NCI-H128 (cell line): ENCODE data around the gene ANGPTL4.
"Not testable (repeated sequence)": the region's sequence is repeated elsewhere in the genome, so short reads cannot be mapped to it uniquely, and the experiment has no call there.

Experiments used
- DNase-seq: peaks from one replicate; lab custom pipeline; 2025; ENCODE audit not compliant: unreplicated experiment; lab: John Stamatoyannopoulos, UW

Gene ANGPTL4

DNA sequence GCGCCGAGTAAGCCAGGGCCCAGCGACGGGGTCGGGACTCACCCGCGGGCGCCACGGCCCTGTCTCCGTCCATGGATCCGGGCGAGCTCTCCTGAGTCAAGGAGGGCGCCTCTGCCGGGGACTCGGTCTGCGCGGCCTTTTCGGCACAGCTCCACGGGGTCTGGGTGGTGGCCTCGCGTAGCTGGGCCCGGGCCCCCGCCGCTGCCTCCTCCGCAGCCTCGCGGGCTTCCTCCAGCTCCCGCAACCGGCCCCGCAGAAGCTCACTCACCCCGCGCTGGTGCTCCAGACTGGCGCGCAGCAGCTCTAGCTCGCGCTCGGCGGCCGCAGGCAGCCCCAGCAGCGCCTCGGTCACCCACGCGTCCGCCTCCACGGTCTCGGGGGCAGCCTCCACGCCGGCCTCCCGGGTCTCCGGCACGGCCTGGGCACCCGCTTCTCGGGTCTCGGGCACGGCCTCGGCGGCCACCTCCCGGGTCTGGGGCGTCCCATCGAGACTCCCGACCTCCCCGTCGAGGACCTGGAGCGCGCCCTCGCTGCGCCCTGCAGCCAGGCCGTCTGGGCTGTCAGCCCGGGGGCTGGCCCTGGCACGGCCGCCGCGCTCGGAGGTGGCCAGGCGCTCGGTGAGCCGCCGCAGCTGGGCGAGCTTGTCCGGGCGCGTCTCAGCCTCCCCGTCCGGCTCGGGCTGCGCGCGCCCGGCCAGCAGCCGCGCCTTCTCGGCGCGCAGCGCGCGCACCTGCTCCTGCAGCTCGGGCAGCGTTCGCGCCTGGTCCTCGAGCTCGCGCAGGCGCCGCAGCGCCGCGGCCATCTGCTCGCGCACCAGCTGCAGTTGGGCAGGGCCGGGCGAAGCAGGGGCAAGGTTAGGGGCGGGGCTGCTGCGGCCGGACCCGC, 29.3 kb upstream of the ANGPTL4 start:
- no peak for DNase-seq

DNA sequence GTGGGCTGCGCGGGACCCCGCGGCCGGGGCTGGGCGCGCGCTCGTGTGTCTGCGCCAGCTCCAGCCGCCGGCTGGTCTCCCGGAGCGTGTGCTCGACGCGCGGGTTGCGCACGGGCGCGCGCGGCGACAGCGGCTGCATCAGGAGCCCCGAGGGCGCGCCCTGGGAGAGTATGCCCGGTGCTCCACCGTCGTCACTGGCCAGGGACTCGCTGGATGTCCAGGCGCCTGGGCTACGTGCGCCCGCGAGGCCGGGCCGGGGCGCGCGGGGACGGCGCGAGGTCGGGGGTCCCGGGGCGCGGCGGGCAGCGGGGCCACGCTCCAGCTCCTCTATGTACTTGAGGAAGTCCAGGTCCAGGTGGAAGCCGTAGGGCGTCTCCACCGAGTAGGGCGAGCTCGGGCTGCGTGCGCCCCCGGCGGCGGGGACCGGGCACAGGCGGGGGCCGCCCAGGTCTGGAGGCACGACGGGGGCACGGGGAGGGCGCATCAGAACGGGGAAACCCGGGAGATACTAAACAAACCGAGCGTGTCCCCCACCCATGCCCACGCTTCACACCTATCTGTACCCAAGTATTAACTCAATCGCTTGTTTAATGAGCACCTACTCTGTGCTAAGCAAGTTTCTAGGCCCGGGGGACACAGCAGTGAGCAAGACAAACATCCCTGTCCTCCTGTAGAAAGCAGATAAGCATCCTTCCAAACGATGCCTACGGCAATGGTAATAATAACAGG, 28.4 kb upstream of the ANGPTL4 start:
- DNase-seq: no peak

DNA sequence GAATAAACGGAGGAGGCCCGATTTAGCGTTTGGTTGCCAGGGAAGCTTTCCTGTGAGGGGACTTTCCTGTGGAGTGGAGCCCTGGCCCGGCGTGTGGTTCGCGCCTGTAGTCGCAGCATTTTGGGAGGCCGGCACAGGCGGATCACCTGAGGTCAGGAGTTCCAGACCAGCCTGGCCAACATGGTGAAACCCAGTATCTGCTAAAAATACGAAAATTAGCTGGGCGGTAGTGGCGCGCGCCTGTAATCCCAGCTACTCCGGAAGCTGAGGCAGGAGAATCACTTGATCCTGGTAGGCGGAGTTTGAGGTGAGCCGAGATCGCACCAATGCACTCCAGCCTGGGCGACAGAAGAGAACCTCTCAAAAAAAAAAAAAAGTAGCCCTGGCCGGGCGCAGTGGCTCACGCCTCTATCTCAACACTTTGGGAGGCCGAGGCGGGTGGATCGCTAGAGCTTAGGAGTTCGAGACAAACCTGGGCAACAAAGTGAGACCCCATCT, 27.8 kb upstream of the ANGPTL4 start:
- no peak for DNase-seq

DNA sequence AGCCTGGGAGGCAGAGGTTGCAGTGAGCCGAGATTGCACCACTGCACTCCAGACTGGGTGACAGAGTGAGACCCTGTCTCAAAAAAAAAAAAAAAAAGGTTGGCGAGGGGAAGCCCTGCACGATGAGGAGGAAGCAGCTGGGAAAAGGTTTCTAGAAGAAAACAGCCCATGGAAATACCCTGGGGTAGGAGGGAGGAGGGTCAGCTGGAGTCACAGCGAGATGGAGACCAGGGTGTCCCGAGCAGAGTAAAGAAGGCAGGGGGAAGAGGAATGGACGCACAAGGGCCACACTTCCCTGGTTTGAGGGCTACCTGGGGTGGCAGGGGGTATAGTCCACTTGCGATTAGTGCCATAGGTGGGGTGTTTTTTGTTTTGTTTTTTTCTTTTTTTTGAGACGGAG, 27.3 kb upstream of the ANGPTL4 start:
- DNase-seq: no peak

DNA sequence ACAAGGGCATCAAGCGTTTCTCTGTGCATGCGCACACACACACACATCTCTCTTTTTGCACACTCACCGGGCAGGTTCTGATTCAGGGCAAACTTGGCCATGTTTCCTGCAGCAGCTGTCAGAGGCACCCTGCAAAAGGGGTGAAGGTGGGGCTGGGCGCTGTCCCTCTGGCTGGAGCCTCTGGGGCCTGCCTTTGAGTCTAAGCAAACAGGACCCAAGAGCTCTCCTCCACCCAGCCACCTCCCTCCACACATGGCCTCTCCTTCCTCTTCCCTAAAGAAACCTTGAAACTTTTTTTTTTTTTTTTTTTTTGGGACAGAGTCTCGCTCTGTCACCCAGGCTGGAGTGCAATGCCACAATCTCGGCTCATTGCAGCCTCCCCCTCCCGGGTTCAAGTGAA, 26.2 kb upstream of the ANGPTL4 start:
- DNase-seq: no peak

GRCh38 chr19:8338835-8339234, 25.1 kb upstream of the ANGPTL4 start:
- DNase-seq: no peak

DNA sequence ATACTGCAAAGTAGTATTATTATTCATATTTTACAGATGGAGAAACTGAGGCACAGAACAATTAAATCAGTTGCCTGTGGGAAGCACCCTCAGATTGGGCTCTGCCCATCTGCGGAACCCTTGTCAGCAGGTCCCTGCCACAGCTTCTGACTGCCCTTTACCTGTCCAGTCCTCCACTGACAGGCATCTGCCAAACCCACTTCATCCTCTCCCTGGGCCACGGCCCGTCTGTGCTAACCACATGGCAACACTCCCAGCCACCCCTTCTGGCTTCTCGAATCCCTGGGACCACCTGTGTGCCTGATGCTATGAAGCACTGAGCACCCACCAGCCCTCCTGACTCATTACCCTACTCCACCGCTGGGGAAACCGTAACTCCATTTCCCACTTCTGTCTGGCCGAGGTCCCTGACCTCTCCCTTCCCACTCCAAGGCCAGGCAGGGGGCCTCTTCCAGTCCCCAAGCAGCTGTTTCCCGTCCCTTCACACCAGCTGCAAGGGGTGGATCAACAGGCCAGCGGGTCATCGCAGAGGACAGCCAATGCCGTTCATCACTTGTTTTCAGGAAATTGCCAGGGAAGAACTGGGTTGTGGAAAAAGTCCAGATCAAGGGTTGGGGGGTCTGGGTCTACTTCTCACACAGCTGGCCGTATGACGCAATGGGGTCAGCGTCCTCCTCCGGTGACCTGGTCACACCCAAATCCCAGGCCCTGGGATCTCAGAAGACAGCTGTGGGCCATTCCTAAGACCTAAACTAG, 23.4 kb upstream of the ANGPTL4 start:
- DNase-seq: no peak

DNA sequence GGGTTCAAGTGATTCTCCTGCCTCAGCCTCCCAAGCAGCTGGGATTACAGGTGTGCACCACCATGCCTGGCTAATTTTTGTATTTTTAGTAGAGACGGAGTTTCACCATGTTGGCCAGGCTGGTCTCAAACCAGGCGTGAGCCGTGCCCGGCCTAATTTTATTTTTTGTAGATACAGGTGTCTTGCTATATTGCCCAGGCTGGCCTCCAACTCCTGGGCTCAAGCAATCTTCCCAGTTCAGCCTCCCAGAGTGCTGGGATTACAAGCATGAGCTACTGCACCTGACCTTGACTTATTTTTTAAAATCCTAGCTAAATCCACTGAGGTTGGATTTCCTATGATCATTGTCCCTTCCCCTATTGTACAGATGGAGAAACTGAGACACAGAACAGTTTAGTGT, 22.5 kb upstream of the ANGPTL4 start:
- not testable (repeated sequence) for DNase-seq

DNA sequence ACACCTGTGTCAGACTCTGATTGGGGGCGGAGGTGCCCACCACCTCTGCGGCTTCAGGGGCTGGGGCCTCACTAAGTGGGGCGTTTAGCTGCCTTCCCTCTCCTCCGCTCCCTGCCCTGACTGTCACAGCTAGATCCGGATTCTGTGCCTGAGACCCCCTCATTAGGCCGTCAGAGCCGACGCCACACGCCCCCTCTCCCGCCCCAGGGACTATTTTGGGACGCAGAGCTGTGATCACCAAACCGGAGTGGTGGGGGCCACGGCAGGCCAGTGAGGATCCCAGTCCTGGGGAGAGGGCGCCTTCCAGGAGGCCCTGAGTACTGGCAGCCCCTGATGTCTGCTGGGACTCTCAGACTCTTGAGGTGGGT, 21.7 kb upstream of the ANGPTL4 start:
- no peak for DNase-seq

DNA sequence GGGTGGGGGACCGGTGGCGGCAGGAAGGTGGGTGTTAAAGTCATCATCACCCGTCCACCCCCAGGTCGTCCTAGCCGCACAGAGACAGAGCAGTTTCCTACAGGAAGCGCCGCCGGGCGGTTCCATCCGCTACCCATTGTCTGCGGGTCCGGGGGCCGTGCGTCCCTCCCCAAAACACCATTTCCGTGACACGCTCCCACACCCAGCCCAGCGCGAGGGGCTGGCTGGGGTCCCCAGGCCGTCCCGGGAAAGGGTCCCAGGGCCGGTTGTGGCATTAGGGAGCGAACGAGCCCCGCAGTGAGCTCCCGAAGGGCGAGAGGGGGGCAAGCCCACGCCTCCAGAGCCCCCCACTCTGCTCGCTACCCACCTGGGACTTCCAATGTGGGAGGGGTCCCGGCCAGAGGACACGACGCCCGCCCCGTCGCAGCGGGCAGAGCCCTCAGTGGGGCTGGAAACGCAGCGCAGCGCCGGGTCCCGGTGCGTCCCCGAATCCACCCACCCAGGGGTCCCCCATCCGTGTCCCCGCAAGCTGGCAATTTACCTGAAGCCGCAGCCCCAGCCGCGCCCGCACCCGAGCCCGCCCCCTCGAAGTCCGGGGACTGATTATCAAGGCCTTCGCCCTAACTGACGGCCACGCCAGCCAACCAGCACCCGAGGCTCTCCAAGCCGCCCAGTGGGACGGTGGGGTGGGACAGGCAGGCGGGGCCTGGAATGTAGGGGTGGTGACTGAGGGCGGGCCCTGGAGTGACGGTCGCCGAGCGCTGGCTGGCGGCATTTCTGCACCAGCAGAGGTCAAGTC, 21.1 kb upstream of the ANGPTL4 start, which contains the start of gene KANK3:
TSS of gene KANK3 (minus strand) at position 579 of the 799 bp plus-strand sequence. CDS start 5,434 bp downstream, outside the sequence.
- DNase-seq: no peak

GRCh38 chr19:8343483-8343844, 20.5 kb upstream of the ANGPTL4 start:
- no peak for DNase-seq

GRCh38 chr19:8349629-8350372, 14.2 kb upstream of the ANGPTL4 start:
- DNase-seq: not testable (repeated sequence)

DNA sequence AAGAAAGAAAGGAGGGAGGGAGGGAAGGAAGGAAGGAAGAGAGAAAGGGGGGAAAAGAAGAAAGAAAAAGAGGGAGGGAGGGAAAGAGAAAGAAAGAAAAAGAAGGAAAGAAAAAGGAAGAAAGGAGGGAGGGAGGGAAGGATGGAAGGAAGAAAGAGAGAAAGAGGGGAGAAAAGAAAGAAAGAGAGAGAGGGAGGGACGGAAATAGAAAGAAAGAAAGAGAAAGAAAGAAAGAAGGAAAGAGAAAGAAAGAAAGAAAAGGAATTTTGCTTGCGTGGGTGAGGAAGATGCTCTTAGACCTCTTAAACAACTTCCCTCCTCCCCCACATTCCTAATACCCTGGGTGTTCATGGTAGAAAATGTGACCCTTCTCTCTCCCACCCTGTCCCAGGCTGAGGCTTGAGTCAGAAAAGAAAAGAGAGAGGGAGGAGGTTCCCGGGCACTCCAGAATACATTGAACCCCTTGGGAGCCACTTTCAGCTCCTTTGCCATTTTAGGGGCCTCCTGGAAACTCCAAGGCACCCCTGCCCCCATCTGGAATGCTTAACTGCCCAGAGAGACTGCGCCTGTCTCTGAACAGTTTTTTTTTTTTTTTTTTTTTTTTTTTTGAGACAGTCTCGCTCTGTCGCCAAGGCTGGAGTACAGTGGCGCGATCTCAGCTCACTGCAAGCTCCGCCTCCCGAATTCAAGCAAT, 11.7 kb upstream of the ANGPTL4 start:
- DNase-seq: no peak

DNA sequence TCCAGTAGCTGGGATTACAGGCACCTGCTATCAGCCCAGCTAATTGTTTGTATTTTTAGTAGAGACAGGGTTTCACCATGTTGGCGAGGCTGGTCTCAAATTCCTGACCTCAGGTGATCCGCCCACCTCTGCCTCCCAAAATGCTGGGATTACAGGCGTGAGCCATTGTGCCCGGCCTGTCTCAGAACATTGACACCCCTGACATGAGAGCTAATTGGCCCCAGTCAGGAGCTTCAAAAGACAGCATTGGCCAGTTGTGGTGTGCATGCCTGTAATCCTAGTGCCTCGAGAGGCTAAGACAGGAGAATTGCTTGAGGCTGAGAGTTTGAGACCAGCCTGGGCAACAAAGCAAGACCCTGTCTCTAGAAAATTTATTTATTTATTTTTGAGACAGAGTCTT, 11.1 kb upstream of the ANGPTL4 start:
- DNase-seq: not testable (repeated sequence)

- no peak for DNase-seq
These were observed 8.1 kb upstream of the ANGPTL4 start for GRCh38 chr19:8355631-8356402.

GRCh38 chr19:8357007-8357521, 6.9 kb upstream of the ANGPTL4 start:
- no peak for DNase-seq

DNA sequence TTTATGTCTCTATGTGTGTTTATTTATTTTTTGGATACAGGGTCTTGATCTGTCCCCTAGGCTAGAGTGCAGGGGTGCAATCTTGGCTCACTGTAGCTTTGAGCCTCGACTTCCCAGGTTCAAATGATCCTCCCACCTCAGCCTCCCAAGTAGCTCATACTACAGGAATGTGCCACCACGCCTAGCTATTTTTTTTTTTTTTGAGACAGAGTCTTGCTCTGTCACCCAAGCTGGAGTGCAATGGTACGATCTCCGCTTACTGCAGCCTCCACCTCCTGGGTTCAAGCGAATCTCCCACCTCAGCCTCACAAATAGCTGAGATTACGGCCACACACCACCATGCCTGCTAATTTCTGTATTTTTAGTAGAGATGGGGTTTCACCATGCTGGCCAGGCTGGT, 5.0 kb upstream of the ANGPTL4 start:
- DNase-seq: no peak

- DNase-seq: no peak
These were observed 3.8 kb upstream of the ANGPTL4 start for GRCh38 chr19:8360196-8360595.
